Adrenal gland (tissue), 12 donors: ENCODE measurements around the gene SAPCD1. TPM values are rescaled to one million over a fixed set of nuclear protein-coding genes. Genes with fewer than 3 reads are reported as not detected.

Experiments used
- DNase-seq, 7 donors: peaks; one replicate each; pipeline ENCODE4 v3.0.0-alpha.2; 2019 to 2020
- H3K27ac ChIP-seq, 5 donors: fragments of 200-600 bp; sonication (generic) in 4 of 5; 1 replicate in 3 of 5; 2 replicates in 2 of 5; pipeline versions ENCODE4 v1.5.1 to v1.8.0; 2016 to 2020; ENCODE audit warnings: mild to moderate bottlenecking in 1 of 5
- H3K27me3 ChIP-seq: fragments of 200-600 bp; 2 replicates; pipeline ENCODE4 v1.8.0; 2021
- H3K36me3 ChIP-seq, 2 donors: fragments of 200-600 bp; replicated peaks in 1 of 2; 1 replicate in 1 of 2; 2 replicates in 1 of 2; pipeline versions ENCODE4 v1.5.1 to v1.8.0; 2018 to 2022
- H3K4me1 ChIP-seq, 2 donors: fragments of 200-600 bp; replicated peaks in 1 of 2; 1 replicate in 1 of 2; 2 replicates in 1 of 2; pipeline versions ENCODE4 v1.5.1 to v1.8.0; 2018 to 2021
- H3K4me3 ChIP-seq, 4 donors: fragments of 200-600 bp; sonication (generic) in 3 of 4; one replicate each; pipeline ENCODE4 v1.5.1; 2016 to 2018
- H3K9me3 ChIP-seq, 3 donors: fragments of 200-600 bp; sonication (generic) in 1 of 3; replicated peaks in 1 of 3; 1 replicate in 2 of 3; 2 replicates in 1 of 3; pipeline versions ENCODE4 v1.5.1 to v1.8.0; 2016 to 2021
- POLR2A ChIP-seq, 2 donors: fragments of 450-650 bp; IDR thresholded peaks; one replicate each; pipeline ENCODE4 v1.6.1; 2017; ENCODE audit warnings: antibody characterized with exemption in 2 of 2, mild to moderate bottlenecking in 2 of 2, moderate library complexity in 1 of 2
- WGBS, 4 donors: extraction: QIAGEN DNeasy Blood & Tissue Kit in 2 of 4; methylation state at CpG; one replicate each; pipeline versions ENCODE4 v1.1.5 to v1.1.7; 2013 to 2017; 5-methylcytosine and 5-hydroxymethylcytosine counted together
- intact Hi-C, 2 donors: fragments of 100-400 bp; cut with DNase I; formaldehyde crosslinking; loops; one replicate each; pipeline versions ENCODE4 v1.14.1 to v1.15.0; 2022 to 2023
- polyA plus RNA-seq, 3 donors: library from polyadenylated mRNA; stranded (reverse); fragments of 200-250 nt in 2 of 3; fragments of 350-450 nt in 1 of 3; fragmentation: Illumina TruSeq in 1 of 3; extraction: RNeasy Lipid Tissue Mini Kit (QIAGEN cat#74804) in 1 of 3; gene quantifications; one replicate each; pipeline ENCODE4 v1.2.3, GENCODE V29; 2013 to 2014
- total RNA-seq, 9 donors: library from RNA; depleted of rRNA in 4 of 9; stranded (reverse); fragments of >200 nt in 4 of 9; fragments of 120-200 nt in 1 of 9; fragmentation: NEBNext Ultra II Directional in 1 of 9; extraction: Animal tissue kit (Norgen Biotek cat#: 25700) in 1 of 9; gene quantifications; one replicate each; pipeline versions ENCODE4 v1.1.0 to v1.2.4, GENCODE V29; 2013 to 2023
- TF ChIP-seq, protein P1 (sequence below), 6 experiments: fragments of 450-650 bp in 4 of 6; fragments of 200-600 bp in 2 of 6; sonication (generic) in 1 of 6; IDR thresholded peaks; 1 replicate in 5 of 6; 2 replicates in 1 of 6; pipeline versions ENCODE4 v1.5.1 to v1.8.0; 2016 to 2021; ENCODE audit warnings: antibody characterized with exemption in 6 of 6, mild to moderate bottlenecking in 2 of 6, moderate library complexity in 1 of 6
- donor health status: healthy with polysubstance abuse.
- donor health status: Bipolar disorder and iron deficiency.
- donor health status: DM: yes; HTN: yes; CAD: no.
- donor health status: DM: no; HTN: no; CAD: no.
- donor health status: DM: no; HTN: no; CAD: no.
- donor health status: DM: yes; HTN: yes; CAD: no.

SAPCD1 gene
- total and polyA plus RNA-seq, 12 donors = 0.46 to 17.2 (median 0.96) TPM; not detected in 5

DNA sequence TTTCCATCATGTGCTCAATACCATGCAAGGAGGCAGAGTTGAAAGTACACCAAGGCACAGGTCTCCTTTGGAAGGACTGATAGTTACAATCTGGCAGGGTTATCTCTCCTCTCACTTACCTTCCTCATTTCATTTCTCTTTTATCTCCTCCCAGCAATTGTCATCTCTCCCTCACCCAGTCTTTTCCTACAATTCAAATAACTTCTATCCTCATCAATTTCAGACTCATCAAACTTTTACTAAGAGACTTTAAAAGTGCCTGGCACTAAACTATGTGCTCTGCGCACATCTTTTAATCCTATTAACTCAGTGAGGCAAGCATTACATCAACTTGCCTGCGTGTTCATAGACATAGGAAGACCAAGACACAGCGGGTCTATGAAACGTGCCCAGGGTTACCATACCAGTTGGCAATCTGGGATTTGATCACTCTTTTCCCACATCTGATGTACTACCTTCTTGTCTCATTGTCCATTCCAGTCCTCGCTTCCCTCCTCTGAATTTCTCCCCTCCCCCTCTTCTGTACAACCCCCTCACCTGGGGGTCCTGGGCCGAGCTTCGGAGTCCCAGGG is 31.9 kb downstream of the SAPCD1 start:
- H3K36me3 ChIP-seq = peaks cover 0 to 18% of the 10 kb centered on the region in 2 donors
- peak overlapping the region; percentile 31 to 100 (median 87) for H3K27ac ChIP-seq
- intact Hi-C loops = no loop called here
- H3K9me3 ChIP-seq = no peaks in the 10 kb centered on the region
- 24 to 39% (median 25%) methylated on average over 5 to 7 of the region's 7 CpGs for WGBS, 4 donors
- peak overlapping the region in 3 of 4 donors; percentile 89 to 92 (median 90) for H3K4me3 ChIP-seq
- H3K27me3 ChIP-seq = no peaks in the 10 kb centered on the region
- TF ChIP-seq, protein P1, sequence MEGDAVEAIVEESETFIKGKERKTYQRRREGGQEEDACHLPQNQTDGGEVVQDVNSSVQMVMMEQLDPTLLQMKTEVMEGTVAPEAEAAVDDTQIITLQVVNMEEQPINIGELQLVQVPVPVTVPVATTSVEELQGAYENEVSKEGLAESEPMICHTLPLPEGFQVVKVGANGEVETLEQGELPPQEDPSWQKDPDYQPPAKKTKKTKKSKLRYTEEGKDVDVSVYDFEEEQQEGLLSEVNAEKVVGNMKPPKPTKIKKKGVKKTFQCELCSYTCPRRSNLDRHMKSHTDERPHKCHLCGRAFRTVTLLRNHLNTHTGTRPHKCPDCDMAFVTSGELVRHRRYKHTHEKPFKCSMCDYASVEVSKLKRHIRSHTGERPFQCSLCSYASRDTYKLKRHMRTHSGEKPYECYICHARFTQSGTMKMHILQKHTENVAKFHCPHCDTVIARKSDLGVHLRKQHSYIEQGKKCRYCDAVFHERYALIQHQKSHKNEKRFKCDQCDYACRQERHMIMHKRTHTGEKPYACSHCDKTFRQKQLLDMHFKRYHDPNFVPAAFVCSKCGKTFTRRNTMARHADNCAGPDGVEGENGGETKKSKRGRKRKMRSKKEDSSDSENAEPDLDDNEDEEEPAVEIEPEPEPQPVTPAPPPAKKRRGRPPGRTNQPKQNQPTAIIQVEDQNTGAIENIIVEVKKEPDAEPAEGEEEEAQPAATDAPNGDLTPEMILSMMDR (IDR thresholded peaks at IDR 0.05) = no peak
- TF ChIP-seq POLR2A (IDR thresholded peaks at IDR 0.05) = no peak
- peaks cover 13 to 23% of the 10 kb centered on the region in 2 donors for H3K4me1 ChIP-seq
- DNase-seq = no peak

DNA sequence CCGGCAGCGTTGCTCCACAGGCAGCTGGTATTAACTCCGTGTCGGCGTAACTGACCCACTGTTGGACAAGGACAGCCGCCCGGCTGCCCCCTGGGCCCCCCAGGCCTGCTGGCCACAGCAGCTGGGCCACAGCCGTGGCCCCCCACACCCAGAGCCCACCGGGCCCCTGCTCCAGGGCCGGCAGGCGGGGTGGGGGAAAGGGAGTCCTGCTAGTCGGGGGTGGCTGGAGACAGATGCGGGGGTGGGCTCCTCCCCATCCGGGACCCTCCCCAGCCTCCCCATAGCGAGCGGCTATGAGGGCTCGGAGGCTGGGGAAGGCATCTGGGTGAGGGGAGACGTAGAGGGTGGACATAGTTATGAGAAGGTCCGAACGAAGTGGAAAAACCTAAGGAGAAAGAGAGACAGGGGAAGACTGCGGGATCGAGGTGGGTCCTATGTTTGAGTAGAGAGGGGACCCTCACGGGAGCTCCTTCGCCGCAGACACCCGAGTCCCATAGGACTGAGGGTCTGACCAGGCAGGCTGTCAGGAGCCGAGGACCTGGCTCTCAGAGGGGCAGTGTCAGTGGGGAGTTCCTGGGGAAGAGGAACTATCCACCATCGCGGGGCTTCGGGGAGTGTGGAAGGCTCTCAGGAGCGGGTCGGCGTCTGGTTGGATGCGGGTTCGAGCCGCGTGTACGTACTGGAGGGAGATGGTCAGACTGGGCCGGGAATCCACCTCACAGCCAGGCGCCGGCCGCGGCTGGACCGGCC is 32.6 kb downstream of the SAPCD1 start:
- Histone ChIP-seq H3K27ac (peak overlapping the region; percentile 56 to 100 (median 87)), H3K4me3 (peak overlapping the region; percentile 73 to 92 (median 90)), H3K36me3 (peaks cover 0 to 16% of the 10 kb centered on the region in 2 donors), H3K4me1 (peaks cover 13 to 23% of the 10 kb centered on the region in 2 donors), H3K9me3 (no peaks in the 10 kb centered on the region), H3K27me3 (no peaks in the 10 kb centered on the region)
- intact Hi-C loops = no loop called here
- no peak for DNase-seq
- TF ChIP-seq POLR2A (IDR thresholded peaks at IDR 0.05) = no peak
- TF ChIP-seq, protein P1 (IDR thresholded peaks at IDR 0.05) = no peak
- WGBS, 4 donors = 0 to 2% (median 2%) methylated on average over 17 to 44 of the region's 44 CpGs

DNA sequence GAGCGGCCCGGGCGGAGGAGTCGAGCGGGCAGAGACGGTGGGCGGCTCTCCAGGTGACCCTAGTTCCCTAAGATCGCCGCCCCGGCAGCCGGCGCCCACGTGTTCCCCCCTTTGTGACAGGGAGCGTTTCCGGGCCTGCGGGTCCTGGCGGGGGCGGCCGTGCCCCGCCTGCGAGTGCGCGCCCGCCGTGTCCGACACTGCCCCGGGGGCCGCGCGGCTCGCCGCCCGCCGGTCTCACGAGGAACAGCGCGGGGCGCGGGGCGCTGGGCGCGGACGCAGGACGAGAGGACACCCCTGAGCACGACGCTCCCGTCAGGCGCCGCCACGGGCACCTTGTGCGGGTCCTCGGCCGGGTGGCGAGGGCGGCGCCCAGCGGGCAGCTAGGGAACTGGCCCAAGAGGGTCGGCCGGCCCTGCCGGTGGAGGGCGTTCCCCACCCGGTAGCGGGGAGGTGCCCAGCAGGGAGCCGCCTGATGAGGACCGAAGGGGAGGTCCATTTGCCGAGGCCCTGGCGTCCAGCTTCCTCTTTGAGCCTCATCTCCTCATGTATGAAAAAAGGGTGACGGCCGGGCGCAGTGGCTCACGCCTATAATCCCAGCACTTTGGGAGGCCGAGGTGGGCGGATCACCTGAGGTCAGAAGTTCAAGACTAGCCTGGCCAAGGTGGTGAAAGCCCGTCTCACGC is 33.3 kb downstream of the SAPCD1 start, which contains the start of gene VARS1:
VARS1 (minus strand) TSS at position 137 of the 683 bp plus-strand sequence. CDS start 535 bp downstream, outside the sequence.
- Histone ChIP-seq H3K36me3 (peaks cover 0 to 12% of the 10 kb centered on the region in 2 donors), H3K9me3 (no peaks in the 10 kb centered on the region), H3K4me1 (peaks cover 13 to 23% of the 10 kb centered on the region in 2 donors), H3K27me3 (no peaks in the 10 kb centered on the region), H3K4me3 (peak within 1 kb of the TSS; percentile 73 to 92 (median 90)), H3K27ac (peak within 1 kb of the TSS; percentile 56 to 100 (median 87))
- DNase-seq = peak; percentile 91 to 94 (median 92)
- TF ChIP-seq POLR2A (IDR thresholded peaks at IDR 0.05) = peak in 1 of 2 donors; percentile 43
- TF ChIP-seq, protein P1 (IDR thresholded peaks at IDR 0.05) = peak; percentile 52 to 97 (median 78)
- 0 to 2% (median 1%) methylated on average over 1 to 75 of the region's 75 CpGs for WGBS, 4 donors
- intact Hi-C loops = no loop called here

DNA sequence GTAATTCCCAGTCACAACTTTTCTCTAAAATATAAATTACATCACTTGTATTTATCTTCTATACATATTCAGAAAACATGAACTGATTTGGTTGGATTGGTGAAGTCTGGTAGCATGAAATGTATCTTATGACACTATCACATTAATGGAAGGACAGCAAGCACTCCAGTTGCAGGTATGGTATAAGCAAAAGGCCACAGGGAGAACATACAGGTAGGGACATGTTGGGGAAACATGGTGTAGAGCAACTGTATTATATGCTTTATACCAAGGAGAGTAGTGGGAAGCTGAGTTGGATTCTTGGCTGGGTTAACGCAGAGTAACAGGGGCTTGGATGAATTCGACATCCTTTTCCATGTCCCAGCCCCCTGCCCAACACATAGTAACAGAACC is 34.5 kb downstream of the SAPCD1 start:
- no peaks in the 10 kb centered on the region for H3K27me3 ChIP-seq
- H3K36me3 ChIP-seq = peaks cover 0 to 12% of the 10 kb centered on the region in 2 donors
- H3K9me3 ChIP-seq = no peaks in the 10 kb centered on the region
- peaks cover 13 to 23% of the 10 kb centered on the region in 2 donors for H3K4me1 ChIP-seq
- TF ChIP-seq, protein P1 (IDR thresholded peaks at IDR 0.05) = no peak
- no peak for TF ChIP-seq POLR2A (IDR thresholded peaks at IDR 0.05)
- intact Hi-C loops = no loop called here
- no peak for DNase-seq
- H3K27ac ChIP-seq = peak overlapping the region in 1 of 5 donors; percentile 97
- 85 to 100% (median 90%) methylated on average over 2 of the region's 2 CpGs for WGBS, 4 donors
- no peak overlapping the region for H3K4me3 ChIP-seq
